ENCODE data around the gene APBB1. TPM values are rescaled to one million over a fixed set of nuclear protein-coding genes. Genes with fewer than 3 reads are reported as not detected.

Gene APBB1
- total and polyA plus RNA-seq, 9 of the 15 experiments (the other 6 are each of a cell fraction or from before 2014, with no cell fraction given), result 0.04 to 0.73 (median 0.40) TPM

GRCh38 chr11:6389905-6390717 is 28.8 kb downstream of the APBB1 start, which contains the start of gene SMPD1 (continued):
- no peak for TF ChIP-seq PTRF (tag; IDR thresholded peaks at IDR 0.05)
- no peak for TF ChIP-seq FIP1L1 (IDR thresholded peaks at IDR 0.05; ENCODE audit: low read depth, low read length, poor library complexity, severe bottlenecking)
- no peak for TF ChIP-seq HIVEP1 (CRISPR knock-in tag; IDR thresholded peaks at IDR 0.05)
- TF ChIP-seq XRCC4 (IDR thresholded peaks at IDR 0.05; ENCODE audit: extremely low read depth, insufficient read depth, insufficient read length), result no peak
- peak; percentile 63; the same call in 1 of the 2 replicates for TF ChIP-seq ZEB2 (IDR thresholded peaks at IDR 0.05)
- peak; percentile 66; the same call in 1 of the 2 replicates for TF ChIP-seq ZNF511 (CRISPR knock-in tag; IDR thresholded peaks at IDR 0.05)
- TF ChIP-seq HNRNPK (IDR thresholded peaks at IDR 0.05; ENCODE audit: low read depth, low read length, poor library complexity, severe bottlenecking), result peak; percentile 53
- no peak for TF ChIP-seq RBM22 (IDR thresholded peaks at IDR 0.05; ENCODE audit: low read depth, low read length, poor library complexity, severe bottlenecking)
- TF ChIP-seq SFPQ (IDR thresholded peaks at IDR 0.05; ENCODE audit: low read depth, low read length), result no peak
- TF ChIP-seq, protein P1, sequence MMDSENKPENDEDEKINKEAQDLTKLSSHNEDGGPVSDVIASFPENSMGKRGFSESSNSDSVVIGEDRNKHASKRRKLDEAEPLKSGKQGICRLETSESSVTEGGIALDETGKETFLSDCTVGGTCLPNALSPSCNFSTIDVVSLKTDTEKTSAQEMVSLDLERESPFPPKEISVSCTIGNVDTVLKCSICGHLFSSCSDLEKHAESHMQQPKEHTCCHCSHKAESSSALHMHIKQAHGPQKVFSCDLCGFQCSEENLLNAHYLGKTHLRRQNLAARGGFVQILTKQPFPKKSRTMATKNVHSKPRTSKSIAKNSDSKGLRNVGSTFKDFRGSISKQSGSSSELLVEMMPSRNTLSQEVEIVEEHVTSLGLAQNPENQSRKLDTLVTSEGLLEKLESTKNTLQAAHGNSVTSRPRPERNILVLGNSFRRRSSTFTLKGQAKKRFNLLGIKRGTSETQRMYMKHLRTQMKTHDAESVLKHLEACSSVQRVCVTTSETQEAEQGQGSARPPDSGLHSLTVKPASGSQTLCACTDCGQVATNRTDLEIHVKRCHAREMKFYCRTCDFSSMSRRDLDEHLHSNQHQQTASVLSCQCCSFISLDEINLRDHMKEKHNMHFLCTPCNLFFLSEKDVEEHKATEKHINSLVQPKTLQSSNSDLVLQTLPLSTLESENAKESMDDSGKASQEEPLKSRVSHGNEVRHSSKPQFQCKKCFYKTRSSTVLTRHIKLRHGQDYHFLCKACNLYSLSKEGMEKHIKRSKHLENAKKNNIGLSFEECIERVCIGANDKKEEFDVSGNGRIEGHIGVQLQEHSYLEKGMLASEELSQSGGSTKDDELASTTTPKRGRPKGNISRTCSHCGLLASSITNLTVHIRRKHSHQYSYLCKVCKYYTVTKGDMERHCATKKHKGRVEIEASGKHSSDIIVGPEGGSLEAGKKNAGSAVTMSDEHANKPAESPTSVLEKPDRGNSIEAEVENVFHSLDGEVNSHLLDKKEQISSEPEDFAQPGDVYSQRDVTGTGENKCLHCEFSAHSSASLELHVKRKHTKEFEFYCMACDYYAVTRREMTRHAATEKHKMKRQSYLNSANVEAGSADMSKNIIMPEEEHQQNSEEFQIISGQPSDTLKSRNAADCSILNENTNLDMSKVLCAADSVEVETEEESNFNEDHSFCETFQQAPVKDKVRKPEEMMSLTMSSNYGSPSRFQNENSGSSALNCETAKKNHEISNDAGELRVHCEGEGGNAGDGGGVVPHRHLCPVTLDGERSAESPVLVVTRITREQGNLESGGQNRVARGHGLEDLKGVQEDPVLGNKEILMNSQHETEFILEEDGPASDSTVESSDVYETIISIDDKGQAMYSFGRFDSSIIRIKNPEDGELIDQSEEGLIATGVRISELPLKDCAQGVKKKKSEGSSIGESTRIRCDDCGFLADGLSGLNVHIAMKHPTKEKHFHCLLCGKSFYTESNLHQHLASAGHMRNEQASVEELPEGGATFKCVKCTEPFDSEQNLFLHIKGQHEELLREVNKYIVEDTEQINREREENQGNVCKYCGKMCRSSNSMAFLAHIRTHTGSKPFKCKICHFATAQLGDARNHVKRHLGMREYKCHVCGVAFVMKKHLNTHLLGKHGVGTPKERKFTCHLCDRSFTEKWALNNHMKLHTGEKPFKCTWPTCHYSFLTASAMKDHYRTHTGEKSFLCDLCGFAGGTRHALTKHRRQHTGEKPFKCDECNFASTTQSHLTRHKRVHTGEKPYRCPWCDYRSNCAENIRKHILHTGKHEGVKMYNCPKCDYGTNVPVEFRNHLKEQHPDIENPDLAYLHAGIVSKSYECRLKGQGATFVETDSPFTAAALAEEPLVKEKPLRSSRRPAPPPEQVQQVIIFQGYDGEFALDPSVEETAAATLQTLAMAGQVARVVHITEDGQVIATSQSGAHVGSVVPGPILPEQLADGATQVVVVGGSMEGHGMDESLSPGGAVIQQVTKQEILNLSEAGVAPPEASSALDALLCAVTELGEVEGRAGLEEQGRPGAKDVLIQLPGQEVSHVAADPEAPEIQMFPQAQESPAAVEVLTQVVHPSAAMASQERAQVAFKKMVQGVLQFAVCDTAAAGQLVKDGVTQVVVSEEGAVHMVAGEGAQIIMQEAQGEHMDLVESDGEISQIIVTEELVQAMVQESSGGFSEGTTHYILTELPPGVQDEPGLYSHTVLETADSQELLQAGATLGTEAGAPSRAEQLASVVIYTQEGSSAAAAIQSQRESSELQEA (IDR thresholded peaks at IDR 0.05; ENCODE audit: low read depth), result no peak

All from K562 (cell line).